H1 (cell line): ENCODE data around the gene PDE4D. TPM values are rescaled to one million over a fixed set of nuclear protein-coding genes. Genes with fewer than 3 reads are reported as not detected.
A peak's percentile ranks its signal among the peaks of the same experiment; 100 is the strongest.

ENCODE experiments used
- CTCF ChIA-PET: fragments of 300-600 bp; sonication (Branson Sonifier 250); formaldehyde crosslinking; loops from one replicate; lab custom pipeline; 2021; ENCODE audit not compliant: partially characterized antibody; lab: Charles Lee
- POLR2A ChIA-PET: fragments of 300-600 bp; sonication (Branson Sonifier 250); formaldehyde crosslinking; loops from one replicate; lab custom pipeline; 2021; ENCODE audit warnings: inconsistent platforms; ENCODE audit not compliant: partially characterized antibody; lab: Charles Lee
- DNase-seq, 2 experiments: peaks; one replicate each; pipeline versions ENCODE4 v3.0.0 to v3.0.0-alpha.2; 2010 to 2022; ENCODE audit warnings: low spot score in 2 of 2, low read depth in 1 of 2, mixed read lengths in 1 of 2
- FAIRE-seq: peaks from 2 replicates; lab custom pipeline; 2011; peaks lifted over from hg19 to GRCh38; lab: Jason Lieb, UNC
- H2AFZ ChIP-seq: 2 replicates; pipeline ENCODE4 v1.8.1; 2012; ENCODE audit warnings: low read length, inconsistent platforms
- H2AK5ac ChIP-seq: 2 replicates; pipeline ENCODE4 v1.6.1; 2013; ENCODE audit warnings: low read depth, low read length
- H2BK120ac ChIP-seq: replicated peaks from 2 replicates; pipeline ENCODE3; 2013; ENCODE audit warnings: low read depth, low read length, inconsistent platforms
- H2BK12ac ChIP-seq: 2 replicates; pipeline ENCODE4 v1.6.1; 2013; ENCODE audit warnings: low read depth, low read length
- H2BK15ac ChIP-seq: 2 replicates; pipeline ENCODE4 v1.6.1; 2013; ENCODE audit warnings: low read length
- H2BK20ac ChIP-seq: 2 replicates; pipeline ENCODE4 v1.6.1; 2013; ENCODE audit warnings: low read length
- H2BK5ac ChIP-seq: 2 replicates; pipeline ENCODE4 v1.6.1; 2013; ENCODE audit warnings: low read depth, low read length
- H3K14ac ChIP-seq: 2 replicates; pipeline ENCODE4 v1.6.1; 2013; ENCODE audit warnings: inconsistent platforms; ENCODE audit not compliant: insufficient read length
- H3K18ac ChIP-seq: 2 replicates; pipeline ENCODE4 v1.6.1; 2013; ENCODE audit warnings: low read length; ENCODE audit errors: extremely low read depth
- H3K23ac ChIP-seq: 2 replicates; pipeline ENCODE4 v1.6.1; 2013; ENCODE audit warnings: inconsistent platforms; ENCODE audit not compliant: insufficient read length
- H3K23me2 ChIP-seq: 2 replicates; pipeline ENCODE4 v1.6.1; 2013; ENCODE audit warnings: low read depth, low read length
- H3K27ac ChIP-seq: 2 replicates; pipeline ENCODE4 v1.6.1; 2011; ENCODE audit warnings: low read depth, low read length, inconsistent platforms
- H3K27me3 ChIP-seq, 4 experiments: replicated peaks in 1 of 4; 1 replicate in 1 of 4; 2 replicates in 3 of 4; pipeline versions ENCODE4 v1.6.1 to v1.8.1; 2011 to 2013; ENCODE audit warnings: low read length in 3 of 4, mild to moderate bottlenecking in 3 of 4, inconsistent platforms in 2 of 4, mixed read lengths in 2 of 4, moderate library complexity in 1 of 4; ENCODE audit not compliant: control insufficient read depth in 3 of 4, insufficient read depth in 3 of 4; ENCODE audit errors: extremely low read depth in 1 of 4
- H3K36me3 ChIP-seq, 4 experiments: 2 replicates each; pipeline versions ENCODE4 v1.6.1 to v1.8.1; 2011 to 2013; ENCODE audit warnings: mild to moderate bottlenecking in 4 of 4, low read length in 3 of 4, moderate library complexity in 2 of 4, control low read depth in 1 of 4, inconsistent platforms in 1 of 4; ENCODE audit not compliant: insufficient read depth in 4 of 4, control insufficient read depth in 2 of 4
- H3K4ac ChIP-seq: replicated peaks from 2 replicates; pipeline ENCODE3; 2013; ENCODE audit warnings: low read length, low read depth, mixed read lengths, inconsistent platforms; ENCODE audit not compliant: insufficient read length
- H3K4me1 ChIP-seq, 4 experiments: replicated peaks in 1 of 4; 1 replicate in 1 of 4; 2 replicates in 3 of 4; pipeline versions ENCODE4 v1.6.1 to v1.8.1; 2011 to 2013; ENCODE audit warnings: low read length in 3 of 4, inconsistent platforms in 2 of 4, mixed read lengths in 1 of 4; ENCODE audit not compliant: insufficient read depth in 4 of 4, control insufficient read depth in 3 of 4
- H3K4me2 ChIP-seq, 2 experiments: 2 replicates each; pipeline versions ENCODE4 v1.6.1 to v1.8.1; 2011 to 2013; ENCODE audit warnings: low read depth in 2 of 2, low read length in 2 of 2, control low read depth in 1 of 2, inconsistent platforms in 1 of 2, mild to moderate bottlenecking in 1 of 2; ENCODE audit not compliant: insufficient read depth in 1 of 2
- H3K4me3 ChIP-seq, 4 experiments: fragments of 200-600, 300-600 bp in 1 of 4; sonication (generic), shearing (Covaris generic), sonication (Bioruptor Twin) in 1 of 4; 2 replicates each; pipeline versions ENCODE4 v1.5.1 to v1.8.1; 2011 to 2016; ENCODE audit warnings: low read length in 4 of 4, low read depth in 3 of 4, control low read depth in 2 of 4, inconsistent platforms in 2 of 4, mild to moderate bottlenecking in 2 of 4, mixed read lengths in 1 of 4, moderate library complexity in 1 of 4; ENCODE audit not compliant: insufficient read depth in 2 of 4; ENCODE audit errors: extremely low read depth in 1 of 4
- H3K56ac ChIP-seq: replicated peaks from 2 replicates; pipeline ENCODE3; 2013; ENCODE audit warnings: low read depth, mild to moderate bottlenecking, mixed read lengths, low read length, inconsistent platforms; ENCODE audit not compliant: insufficient read length
- H3K79me1 ChIP-seq: 2 replicates; pipeline ENCODE4 v1.6.1; 2013; ENCODE audit warnings: low read depth, low read length, control low read depth
- H3K79me2 ChIP-seq, 2 experiments: 2 replicates each; pipeline versions ENCODE4 v1.6.1 to v1.8.1; 2012 to 2013; ENCODE audit warnings: low read length in 2 of 2, mild to moderate bottlenecking in 2 of 2, inconsistent platforms in 1 of 2; ENCODE audit not compliant: insufficient read depth in 2 of 2, control insufficient read depth in 1 of 2
- H3K9ac ChIP-seq, 4 experiments: replicated peaks in 1 of 4; 1 replicate in 1 of 4; 2 replicates in 3 of 4; pipeline versions ENCODE4 v1.6.1 to v1.8.1; 2011 to 2013; ENCODE audit warnings: low read depth in 3 of 4, low read length in 3 of 4, control low read depth in 2 of 4, mild to moderate bottlenecking in 2 of 4, moderate library complexity in 2 of 4, inconsistent platforms in 1 of 4; ENCODE audit errors: extremely low read depth in 1 of 4
- H3K9me3 ChIP-seq, 2 experiments: 2 replicates each; pipeline versions ENCODE4 v1.6.1 to v1.8.1; 2012 to 2013; ENCODE audit warnings: mild to moderate bottlenecking in 2 of 2, moderate library complexity in 2 of 2, control low read depth in 1 of 2, inconsistent platforms in 1 of 2, low read depth in 1 of 2, low read length in 1 of 2, mixed read lengths in 1 of 2; ENCODE audit not compliant: insufficient read depth in 2 of 2
- H4K20me1 ChIP-seq, 2 experiments: replicated peaks in 1 of 2; 2 replicates each; pipeline versions ENCODE3 to v1.8.1; 2011 to 2013; ENCODE audit warnings: inconsistent platforms in 2 of 2, low read length in 2 of 2, mild to moderate bottlenecking in 1 of 2; ENCODE audit not compliant: insufficient read depth in 2 of 2, control insufficient read depth in 1 of 2
- H4K5ac ChIP-seq: 2 replicates; pipeline ENCODE4 v1.6.1; 2013; ENCODE audit warnings: low read length, low read depth, mixed read lengths, inconsistent platforms; ENCODE audit not compliant: insufficient read length
- H4K8ac ChIP-seq: 2 replicates; pipeline ENCODE4 v1.8.0; 2013; ENCODE audit warnings: mild to moderate bottlenecking, moderate library complexity, low read length, inconsistent platforms; ENCODE audit not compliant: insufficient read depth; ENCODE audit errors: extremely low read depth
- H4K91ac ChIP-seq: replicated peaks from 2 replicates; pipeline ENCODE3; 2013; ENCODE audit warnings: low read length, mixed read lengths, inconsistent platforms; ENCODE audit not compliant: insufficient read length
- GTF2F1 ChIP-seq: IDR thresholded peaks from 2 replicates; pipeline ENCODE4 v1.6.1; 2012; ENCODE audit warnings: low read depth, low read length, improper control_type of control experiment, borderline replicate concordance
- YY1 ChIP-seq: IDR thresholded peaks from 2 replicates; pipeline ENCODE4 v1.6.1; 2011; ENCODE audit warnings: low read depth, mild to moderate bottlenecking, low read length
- WGBS, 2 experiments: shearing (Covaris generic) in 1 of 2; methylation state at CpG; one replicate each; pipeline versions ENCODE4 v1.1.6 to v1.1.7; 2013 to 2015; ENCODE audit warnings: low lambda C conversion rate in 2 of 2, mixed read lengths in 2 of 2, inconsistent platforms in 1 of 2, low coverage in 1 of 2, missing lambda C conversion rate in 1 of 2; ENCODE audit not compliant: insufficient replicate concordance in 2 of 2, insufficient coverage in 1 of 2, insufficient read length in 1 of 2; ENCODE audit errors: extremely low coverage in 1 of 2, missing lambda C conversion rate in 1 of 2; 5-methylcytosine and 5-hydroxymethylcytosine counted together
- polyA plus RNA-seq, 7 experiments: library from polyadenylated mRNA; depleted of rRNA in 3 of 7; stranded (reverse) in 5 of 7; unstranded in 2 of 7; fragments of >200 nt in 5 of 7; fragments of 200-250 nt in 2 of 7; gene quantifications; 1 replicate in 5 of 7; 2 replicates in 1 of 7; 4 replicates in 1 of 7; pipeline versions ENCODE4 v1.2.1 to v1.2.3, GENCODE V29; 2011 to 2013; ENCODE audit warnings: missing spikeins in 2 of 7, mixed read lengths in 2 of 7
- total RNA-seq: library from RNA; stranded (reverse); fragmentation: NEBNext Ultra II Directional; extraction: Animal tissue kit (Norgen Biotek cat#: 25700); gene quantifications from 2 replicates; pipeline ENCODE4 v1.2.1, GENCODE V29; 2021
- TF ChIP-seq, protein P1 (sequence below), 3 experiments: IDR thresholded peaks; 1 replicate in 2 of 3; 2 replicates in 1 of 3; pipeline versions ENCODE4 v1.5.1 to v1.6.1; 2011; ENCODE audit warnings: low read length in 3 of 3, mild to moderate bottlenecking in 3 of 3, inconsistent platforms in 2 of 3, low read depth in 1 of 3, moderate library complexity in 1 of 3; ENCODE audit not compliant: insufficient read depth in 1 of 3; ENCODE audit errors: control extremely low read depth in 1 of 3

Gene PDE4D
- total and polyA plus RNA-seq, 2 of the 8 experiments (the other 6 are each of a cell fraction or from before 2014, with no cell fraction given): 2.3 to 3.7 TPM

DNA sequence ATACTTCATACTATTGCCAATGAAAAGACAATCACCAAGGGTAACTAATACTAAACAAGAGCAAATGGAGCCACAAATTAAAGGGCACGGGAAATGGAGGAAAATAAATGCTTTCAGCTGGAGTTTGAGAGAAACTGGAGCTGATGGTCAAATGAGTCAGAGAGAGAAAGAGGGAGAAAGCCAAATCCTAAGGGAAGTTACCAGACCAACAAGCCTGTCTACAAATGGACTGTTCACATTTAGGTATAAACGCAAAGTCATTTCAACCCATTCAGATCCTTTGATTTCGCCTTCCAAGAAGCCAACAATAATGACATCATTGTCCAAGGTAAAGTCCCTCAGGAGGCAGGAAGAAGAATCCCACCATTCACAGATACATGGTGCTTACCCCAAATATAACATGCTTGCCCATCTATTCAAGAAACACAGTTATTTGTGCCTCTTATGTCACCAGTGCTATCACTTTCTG is 958.9 kb downstream of the PDE4D start:
- CTCF ChIA-PET: no interaction called here
- Histone ChIP-seq H3K79me1 (no peaks in the 10 kb centered on the region), H3K23me2 (no peaks in the 10 kb centered on the region), H2BK20ac (no peak overlapping the region), H3K27me3 (no peaks in the 10 kb centered on the region), H2BK12ac (no peak overlapping the region), H4K8ac (no peak overlapping the region), H3K18ac (no peak overlapping the region), H3K4me2 (no peak overlapping the region), H2BK5ac (no peak overlapping the region), H2BK120ac (no peak overlapping the region), H3K4ac (no peak overlapping the region), H3K79me2 (no peaks in the 10 kb centered on the region), H4K91ac (no peak overlapping the region), H4K20me1 (no peaks in the 10 kb centered on the region), H3K9ac (no peak overlapping the region), H3K56ac (no peak overlapping the region), H3K4me1 (peaks cover 0 to 7% (median 0%) of the 10 kb centered on the region in 4 experiments; a peak in 2 of 7 replicates), H4K5ac (no peak overlapping the region), H3K9me3 (no peaks in the 10 kb centered on the region), H3K36me3 (no peaks in the 10 kb centered on the region), H3K14ac (no peak overlapping the region), H3K23ac (no peak overlapping the region), H2AK5ac (no peak overlapping the region), H2BK15ac (no peak overlapping the region), H2AFZ (peak overlapping the region; percentile 32; the same call in 1 of the 2 replicates), H3K27ac (no peak overlapping the region), H3K4me3 (no peak overlapping the region)
- WGBS, 2 experiments: 59% methylated on average over 3 of the region's 3 CpGs; no CpG with 5 or more reads in 1 of the 2 experiments
- TF ChIP-seq, protein P1, sequence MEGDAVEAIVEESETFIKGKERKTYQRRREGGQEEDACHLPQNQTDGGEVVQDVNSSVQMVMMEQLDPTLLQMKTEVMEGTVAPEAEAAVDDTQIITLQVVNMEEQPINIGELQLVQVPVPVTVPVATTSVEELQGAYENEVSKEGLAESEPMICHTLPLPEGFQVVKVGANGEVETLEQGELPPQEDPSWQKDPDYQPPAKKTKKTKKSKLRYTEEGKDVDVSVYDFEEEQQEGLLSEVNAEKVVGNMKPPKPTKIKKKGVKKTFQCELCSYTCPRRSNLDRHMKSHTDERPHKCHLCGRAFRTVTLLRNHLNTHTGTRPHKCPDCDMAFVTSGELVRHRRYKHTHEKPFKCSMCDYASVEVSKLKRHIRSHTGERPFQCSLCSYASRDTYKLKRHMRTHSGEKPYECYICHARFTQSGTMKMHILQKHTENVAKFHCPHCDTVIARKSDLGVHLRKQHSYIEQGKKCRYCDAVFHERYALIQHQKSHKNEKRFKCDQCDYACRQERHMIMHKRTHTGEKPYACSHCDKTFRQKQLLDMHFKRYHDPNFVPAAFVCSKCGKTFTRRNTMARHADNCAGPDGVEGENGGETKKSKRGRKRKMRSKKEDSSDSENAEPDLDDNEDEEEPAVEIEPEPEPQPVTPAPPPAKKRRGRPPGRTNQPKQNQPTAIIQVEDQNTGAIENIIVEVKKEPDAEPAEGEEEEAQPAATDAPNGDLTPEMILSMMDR (IDR thresholded peaks at IDR 0.05; ENCODE audit: control extremely low read depth in 1 of 3, insufficient read depth in 1 of 3, low read depth in 1 of 3, low read length in 3 of 3): no peak
- TF ChIP-seq GTF2F1 (no peak), YY1 (no peak)
- FAIRE-seq (no peak), DNase-seq (no peak)
- POLR2A ChIA-PET: no interaction called here
